GM10847 (cell line): ENCODE data around the gene STKLD1.
A peak's percentile ranks its signal among the peaks of the same experiment; 100 is the strongest.

ENCODE experiments used
- POLR2A ChIP-seq: IDR thresholded peaks from 2 replicates; pipeline ENCODE4 v1.6.1; 2011; ENCODE audit not compliant: insufficient read length; ENCODE audit errors: extremely low read depth

Gene STKLD1

GRCh38 chr9:133354766-133355165 is 21.4 kb upstream of the STKLD1 start:
- TF ChIP-seq POLR2A: no peak

- TF ChIP-seq POLR2A: no peak
These were observed 20.2 kb upstream of the STKLD1 start for GRCh38 chr9:133355881-133356357.

- peak; percentile 82 for TF ChIP-seq POLR2A
These were observed 19.6 kb upstream of the STKLD1 start, which contains the start of the genes SURF1 and SURF2 for GRCh38 chr9:133356391-133357091. Gene SURF1 (minus strand): TSS chr9:133356487. CDS start chr9:133356453, 34 bp downstream. Gene SURF2 (plus strand): TSS chr9:133356550. CDS start chr9:133356593, 43 bp downstream.

GRCh38 chr9:133357656-133358055 is 18.5 kb upstream of the STKLD1 start:
- no peak for TF ChIP-seq POLR2A

- TF ChIP-seq POLR2A: no peak
These were observed 16.6 kb upstream of the STKLD1 start for GRCh38 chr9:133359399-133360175.

- TF ChIP-seq POLR2A: no peak
These were observed 15.5 kb upstream of the STKLD1 start for GRCh38 chr9:133360400-133361393.

GRCh38 chr9:133361507-133362092 is 14.6 kb upstream of the STKLD1 start:
- TF ChIP-seq POLR2A: no peak

- no peak for TF ChIP-seq POLR2A
These were observed 13.7 kb upstream of the STKLD1 start for GRCh38 chr9:133362359-133363044.

- no peak for TF ChIP-seq POLR2A
These were observed 9.7 kb upstream of the STKLD1 start for GRCh38 chr9:133366435-133366834.

GRCh38 chr9:133367221-133367620 is 8.9 kb upstream of the STKLD1 start:
- TF ChIP-seq POLR2A: no peak

- no peak for TF ChIP-seq POLR2A
These were observed 8.4 kb upstream of the STKLD1 start for GRCh38 chr9:133367778-133368177.

- no peak for TF ChIP-seq POLR2A
These were observed 7.8 kb upstream of the STKLD1 start for GRCh38 chr9:133368249-133368881.

GRCh38 chr9:133369422-133369821 is 6.7 kb upstream of the STKLD1 start:
- TF ChIP-seq POLR2A: no peak

GRCh38 chr9:133369933-133370332 is 6.2 kb upstream of the STKLD1 start:
- no peak for TF ChIP-seq POLR2A

- no peak for TF ChIP-seq POLR2A
These were observed 5.5 kb upstream of the STKLD1 start for GRCh38 chr9:133370685-133371084.
